ENCODE data around the gene COL13A1.

GRCh38 chr10:69819716-69820506, 18.2 kb downstream of the COL13A1 start:
- TF ChIP-seq CTCF (IDR thresholded peaks at IDR 0.05): no peak
- no peak for TF ChIP-seq EP300 (IDR thresholded peaks at IDR 0.05)
